Activated CD8-positive, alpha-beta memory T cell treated with anti-CD3 and anti-CD28 coated beads for 48 hours (primary cell): Measurements from ENCODE around the gene MALRD1.

Source experiments
- DNase-seq, 3 experiments: peaks; one replicate each; pipeline ENCODE4 v3.0.0-alpha.2; 2020; ENCODE audit warnings: low read depth in 2 of 3, low spot score in 2 of 3

Gene MALRD1

DNA sequence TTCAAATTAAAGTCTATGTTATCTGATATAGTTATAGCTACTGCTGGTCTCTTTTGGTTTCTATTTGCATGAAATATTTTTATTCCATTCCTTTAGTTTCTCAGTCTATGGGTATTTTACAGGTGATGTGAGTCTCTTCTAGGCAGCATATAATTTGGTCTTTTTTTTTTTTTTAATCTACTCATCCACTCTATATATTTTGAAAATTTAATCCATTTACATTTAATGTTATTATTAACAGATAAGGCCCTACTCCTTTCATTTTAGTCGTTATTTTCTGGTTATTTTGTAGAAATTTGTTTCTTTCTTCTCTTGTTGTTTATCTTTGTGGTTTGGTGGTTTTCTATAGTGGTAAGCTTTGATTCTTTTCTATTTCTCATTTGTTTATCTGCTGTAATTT is 58.8 kb downstream of the MALRD1 start:
- DNase-seq, result no peak

DNA sequence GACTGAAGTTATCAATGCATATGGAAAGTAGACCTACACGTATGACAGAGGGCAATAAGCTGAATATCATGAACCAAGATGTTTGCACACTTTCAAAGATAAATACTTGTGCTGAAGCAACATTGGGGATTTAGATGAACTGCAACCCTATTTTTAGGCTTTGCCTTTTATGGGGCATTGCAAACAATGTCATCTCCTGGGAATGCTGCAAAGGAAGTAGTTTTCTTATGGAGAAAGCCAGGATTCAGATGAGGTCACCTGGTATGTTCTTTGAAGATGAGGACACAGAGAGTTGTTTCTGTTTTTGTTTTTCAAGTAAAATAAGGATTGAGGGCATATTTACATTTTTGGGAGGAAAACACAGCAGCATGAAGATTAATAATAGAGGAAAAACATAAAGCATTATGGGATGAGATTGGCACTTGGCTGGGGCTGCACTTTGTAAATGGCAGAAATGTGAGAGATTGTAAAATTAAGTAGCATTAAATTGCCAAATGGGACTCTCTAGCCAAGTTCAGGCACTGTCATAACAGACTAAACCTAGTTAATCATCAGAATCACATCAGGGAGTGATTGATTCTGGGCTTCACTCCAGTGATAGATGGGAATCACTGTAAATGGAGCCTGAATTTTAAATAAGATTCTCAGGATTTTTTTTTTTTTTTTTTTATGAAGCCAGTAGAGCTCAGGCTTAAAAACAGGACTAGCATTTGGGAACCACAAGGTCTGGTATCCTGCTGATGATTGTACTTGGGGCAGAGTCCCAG is 63.1 kb downstream of the MALRD1 start:
- DNase-seq, result no peak

DNA sequence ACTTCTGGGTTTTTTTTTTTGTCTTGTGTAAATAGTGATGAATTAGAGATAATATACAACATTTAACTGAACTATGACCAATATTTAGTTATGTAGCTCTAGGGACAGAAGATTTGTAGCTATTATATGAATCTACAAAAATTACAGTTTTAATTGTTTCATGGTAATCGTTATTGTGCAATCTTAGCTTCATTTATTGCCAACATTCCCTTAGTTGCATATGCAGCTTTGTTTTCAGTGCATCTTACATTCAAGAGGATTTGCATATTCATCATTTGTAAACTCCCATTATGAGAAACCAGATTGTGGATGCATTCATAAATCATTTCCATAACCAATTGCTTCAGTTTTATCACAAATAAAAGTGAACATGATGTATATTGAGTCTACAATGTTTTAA is 68.8 kb downstream of the MALRD1 start:
- no peak for DNase-seq

DNA sequence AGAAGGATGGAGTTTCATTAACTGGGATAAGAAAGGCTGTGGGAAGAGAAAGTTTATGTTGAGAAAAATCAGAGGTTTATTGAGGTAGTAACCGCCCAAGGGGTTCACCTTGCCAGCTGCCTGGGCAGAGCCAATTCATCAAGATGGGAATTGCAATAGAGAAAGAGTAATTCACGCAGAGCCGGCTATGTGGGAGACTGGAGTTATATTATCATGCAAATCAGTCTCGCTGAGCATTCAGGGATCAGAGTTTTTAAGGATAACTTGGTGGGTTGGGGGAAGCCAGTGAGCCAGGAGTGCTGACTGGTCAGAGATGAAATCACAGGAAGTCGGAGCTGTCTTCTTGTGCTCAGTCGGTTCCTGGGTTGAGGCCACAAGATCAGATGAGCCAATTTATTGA is 70.6 kb downstream of the MALRD1 start:
- DNase-seq, result no peak

DNA sequence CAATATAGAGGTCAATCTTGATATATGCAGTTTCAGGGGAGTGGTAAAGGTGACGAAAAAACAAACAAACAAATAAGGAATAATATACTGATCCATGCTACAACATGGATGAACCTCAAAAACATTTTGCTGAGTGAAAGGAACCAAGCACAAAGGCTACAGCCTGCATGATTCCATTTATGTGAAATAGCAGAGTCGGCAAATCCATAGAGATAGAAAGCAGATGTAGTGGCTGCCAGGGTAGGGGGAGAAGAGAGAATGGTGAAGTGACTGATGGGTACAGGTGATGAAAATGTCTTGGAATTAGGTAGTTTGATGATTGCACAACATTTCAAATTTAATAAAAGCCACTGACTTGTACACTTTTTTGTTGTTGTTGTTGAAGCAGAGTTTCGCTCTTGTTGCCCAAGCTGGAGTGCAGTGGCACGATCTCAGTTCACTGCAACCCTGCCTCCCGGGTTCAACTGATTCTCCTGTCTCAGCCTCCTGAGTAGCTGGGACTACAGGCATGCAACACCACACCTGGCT is 71.8 kb downstream of the MALRD1 start:
- DNase-seq, result no peak

DNA sequence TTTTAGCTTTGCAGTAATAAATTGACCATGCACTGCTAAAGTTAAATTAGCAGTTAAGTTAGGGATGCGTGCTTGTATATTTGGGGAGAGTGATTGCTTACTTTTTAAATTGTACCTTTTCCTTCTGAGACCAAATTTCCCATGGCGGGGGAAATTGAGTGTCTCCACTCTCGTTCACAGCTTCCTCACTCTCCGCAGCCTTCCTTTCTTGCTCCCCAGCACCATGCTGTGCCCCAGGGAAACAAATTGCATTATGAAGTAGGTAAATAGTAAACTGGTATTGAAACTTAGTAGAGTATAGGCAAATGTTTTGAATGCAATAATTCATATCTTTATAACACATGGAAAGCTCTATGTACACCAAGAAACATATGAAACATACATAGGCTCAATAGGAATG is 85.4 kb downstream of the MALRD1 start:
- DNase-seq, result no peak

DNA sequence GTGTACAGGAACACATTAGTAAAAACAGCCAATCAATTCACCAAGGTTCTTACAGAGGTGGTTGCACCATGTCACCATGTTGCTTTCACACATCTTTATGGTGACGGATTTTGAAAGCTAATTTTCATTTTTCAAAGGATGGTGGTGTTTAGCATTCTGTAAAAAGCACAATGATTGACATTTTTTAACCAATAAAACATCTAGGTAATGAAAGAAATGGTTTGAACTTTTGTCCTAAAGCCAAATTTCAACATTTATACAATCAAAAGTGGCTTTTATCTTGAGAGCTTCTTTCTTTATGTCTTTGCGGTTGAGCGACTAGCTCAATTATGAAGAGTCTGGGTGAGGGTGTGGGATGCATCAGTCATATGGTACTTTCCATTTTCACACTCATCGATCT is 94.4 kb downstream of the MALRD1 start:
- no peak for DNase-seq

DNA sequence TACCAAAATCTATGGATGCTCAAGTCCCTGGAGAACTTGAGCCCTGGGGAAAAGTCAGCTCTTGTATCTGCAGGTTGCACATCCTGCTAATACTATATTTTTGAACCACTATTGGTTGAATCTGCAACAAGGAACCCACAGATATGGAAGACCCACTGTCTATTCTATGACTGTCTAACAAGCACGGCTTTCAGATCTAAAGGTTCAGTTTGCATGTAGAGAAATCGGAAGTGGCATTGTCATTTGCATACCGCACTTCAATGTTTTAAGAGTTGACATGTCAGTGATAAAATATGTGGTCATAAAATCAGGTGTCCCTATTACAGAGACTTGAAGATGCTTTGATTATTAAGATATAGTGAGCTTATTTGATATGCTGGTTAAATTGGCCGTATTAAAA is 95.6 kb downstream of the MALRD1 start:
- no peak for DNase-seq

DNA sequence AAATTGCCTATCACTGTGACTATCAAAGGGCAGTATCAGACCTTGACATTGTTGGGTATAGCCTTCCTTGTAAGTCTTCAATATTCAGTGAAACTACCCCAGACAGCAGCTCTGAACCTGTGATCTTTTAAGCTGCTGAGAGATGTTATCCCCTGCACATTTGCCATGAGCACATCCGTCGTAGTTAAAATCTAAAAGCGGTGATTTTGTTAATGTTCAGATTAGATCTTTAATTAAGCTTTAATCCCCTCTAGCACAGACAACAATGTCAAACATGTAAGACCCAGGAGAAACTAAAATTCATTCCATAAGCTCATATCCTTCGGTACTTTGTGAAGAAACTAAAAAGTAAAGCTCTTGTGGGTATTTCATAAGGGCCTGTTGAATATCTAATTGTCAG is 105.8 kb downstream of the MALRD1 start:
- DNase-seq, result no peak

DNA sequence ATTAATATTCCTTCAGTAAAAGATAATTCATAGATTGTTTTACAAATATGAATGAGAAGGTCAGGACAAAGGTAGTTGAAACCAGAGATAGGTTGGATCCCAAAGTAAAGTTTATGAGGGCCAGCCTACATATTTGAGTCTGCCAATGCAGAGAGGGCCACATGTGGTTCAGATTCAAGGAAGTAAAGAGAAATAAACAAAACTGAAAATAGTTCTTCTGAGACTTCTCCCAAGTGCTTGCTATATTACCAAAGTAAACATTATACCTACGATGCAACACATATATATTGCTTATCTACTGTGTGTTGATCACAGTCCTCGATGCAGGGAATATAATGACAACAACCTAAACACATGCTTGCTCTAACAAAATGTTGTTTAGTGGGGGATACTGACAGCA is 109.8 kb downstream of the MALRD1 start:
- DNase-seq, result no peak

DNA sequence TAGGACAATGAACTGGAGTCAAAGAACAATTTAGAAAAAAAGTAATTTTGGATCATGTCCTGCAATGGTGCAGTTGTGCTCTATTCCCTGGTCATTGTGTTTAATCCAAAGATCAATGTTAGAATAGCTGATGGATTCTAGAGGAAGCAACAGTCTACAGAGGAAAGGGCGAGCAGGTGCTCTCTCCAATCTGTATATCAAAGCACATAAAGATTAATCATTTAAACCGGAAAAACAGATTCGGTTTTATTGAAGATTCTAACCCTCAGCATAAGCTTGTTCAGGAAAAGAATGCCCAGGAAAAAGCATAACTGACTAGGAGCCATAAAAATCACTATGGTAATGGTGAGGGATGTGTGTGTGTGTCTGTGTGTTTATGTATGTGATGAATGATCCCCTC is 110.3 kb downstream of the MALRD1 start:
- no peak for DNase-seq

DNA sequence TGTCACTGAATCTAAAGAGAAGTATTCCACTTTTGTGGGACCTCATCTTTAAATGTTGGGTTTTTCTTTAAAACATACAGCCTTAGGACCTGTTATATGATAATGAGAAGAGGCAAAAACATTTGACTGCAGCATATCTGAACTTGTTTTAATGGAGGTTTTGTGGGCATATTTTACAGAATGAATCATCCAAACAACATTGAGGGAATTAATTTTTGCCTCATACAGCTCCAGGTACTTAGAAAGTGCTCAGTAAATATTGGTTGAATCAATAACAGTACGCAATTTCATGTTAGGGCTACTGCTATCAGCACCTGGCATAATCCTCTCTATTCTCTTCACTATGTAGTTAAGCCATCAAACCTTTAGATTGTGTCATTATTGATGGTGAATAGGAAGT is 115.9 kb downstream of the MALRD1 start:
- DNase-seq, result no peak

DNA sequence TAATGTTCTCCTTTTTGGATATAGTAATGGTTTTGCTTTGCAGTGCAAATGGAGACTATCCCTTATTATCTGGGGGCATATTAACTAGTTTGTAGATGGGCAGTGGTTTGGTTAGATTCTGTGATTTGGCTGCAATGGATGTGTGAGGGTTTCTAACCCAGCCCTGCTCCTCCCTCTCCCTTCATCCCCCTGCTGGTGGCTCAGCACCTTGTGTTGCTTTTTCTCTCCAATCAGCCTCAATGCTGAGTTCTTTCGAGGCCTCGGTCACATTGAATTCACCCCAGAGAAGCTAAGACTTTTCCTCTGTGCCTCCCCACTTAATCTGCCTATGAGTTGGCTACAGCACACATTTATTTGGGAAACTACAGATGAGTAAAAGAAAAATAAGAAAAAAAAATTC is 120.0 kb downstream of the MALRD1 start:
- DNase-seq, result no peak

DNA sequence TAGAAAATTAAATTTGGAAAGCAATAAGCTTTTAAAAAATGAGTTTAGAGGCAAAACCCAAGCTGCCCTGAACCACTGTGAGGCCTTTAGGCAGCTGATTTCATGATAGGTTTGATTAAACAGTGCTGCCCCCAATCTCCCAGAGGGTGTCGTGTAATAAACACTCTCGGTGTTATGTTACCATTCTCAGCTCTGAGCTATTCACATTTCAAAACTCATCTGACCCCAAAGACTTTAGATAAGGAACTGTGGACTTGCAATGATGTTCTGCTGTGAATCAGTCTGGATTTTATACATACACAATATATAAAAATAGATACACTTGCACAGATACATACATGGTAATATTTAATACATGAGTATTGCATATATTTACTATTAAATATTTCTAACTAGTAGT is 120.4 kb downstream of the MALRD1 start:
- DNase-seq, result no peak

DNA sequence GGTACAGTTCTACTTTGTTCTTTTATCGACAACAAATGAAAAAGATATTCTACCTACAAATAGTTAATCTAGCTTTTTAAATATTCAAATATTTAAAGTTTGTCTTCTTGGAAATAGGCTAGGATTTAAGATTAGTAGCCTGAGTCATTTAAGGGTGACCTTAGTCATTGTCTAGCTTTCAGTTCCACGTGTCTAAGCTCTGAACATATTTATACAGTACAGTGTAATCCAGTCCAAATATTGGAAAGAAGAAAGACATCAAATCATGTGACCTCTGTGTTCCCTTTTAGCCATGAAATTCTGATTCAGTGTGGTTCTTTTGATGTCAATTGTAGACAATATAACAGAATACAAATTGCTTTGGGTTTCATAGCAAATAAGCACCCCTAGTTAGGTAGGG is 121.1 kb downstream of the MALRD1 start:
- DNase-seq, result no peak

DNA sequence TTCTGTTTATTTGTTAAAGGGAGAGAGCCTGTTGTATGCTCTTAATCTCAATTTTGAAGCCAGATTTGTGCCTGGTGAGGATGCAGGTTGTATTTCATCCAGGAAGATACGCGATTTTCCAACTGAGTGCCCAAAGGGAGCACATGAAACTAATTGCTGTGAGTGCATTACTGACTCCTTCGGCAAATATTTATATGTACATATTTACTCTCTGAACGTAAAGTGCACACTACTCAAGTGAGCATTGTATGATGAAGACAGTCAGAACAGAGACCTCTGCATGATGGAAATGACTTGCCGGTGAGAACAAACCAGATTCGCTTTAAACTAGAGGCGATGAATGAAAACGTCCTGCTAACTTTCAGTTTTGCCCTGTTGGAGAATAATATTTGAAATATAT is 130.1 kb downstream of the MALRD1 start:
- no peak for DNase-seq

DNA sequence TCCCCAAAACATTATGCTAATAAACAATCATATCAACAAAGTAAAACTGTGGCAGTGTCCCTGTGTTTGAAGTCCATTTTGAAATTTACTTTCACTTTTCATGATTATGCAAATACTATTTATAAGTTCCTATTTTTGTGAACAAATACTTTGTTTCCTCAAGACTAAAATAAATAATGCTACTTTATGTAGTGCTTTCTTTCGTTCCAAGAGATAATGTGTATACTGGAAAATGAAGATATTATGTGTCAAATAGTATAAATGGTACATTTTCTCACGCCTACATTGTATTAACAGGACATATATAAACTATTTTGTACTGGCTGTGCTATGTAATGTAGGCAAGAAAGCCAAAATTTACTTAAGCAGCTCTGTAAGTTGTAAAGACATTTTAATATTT is 136.3 kb downstream of the MALRD1 start:
- no peak for DNase-seq

DNA sequence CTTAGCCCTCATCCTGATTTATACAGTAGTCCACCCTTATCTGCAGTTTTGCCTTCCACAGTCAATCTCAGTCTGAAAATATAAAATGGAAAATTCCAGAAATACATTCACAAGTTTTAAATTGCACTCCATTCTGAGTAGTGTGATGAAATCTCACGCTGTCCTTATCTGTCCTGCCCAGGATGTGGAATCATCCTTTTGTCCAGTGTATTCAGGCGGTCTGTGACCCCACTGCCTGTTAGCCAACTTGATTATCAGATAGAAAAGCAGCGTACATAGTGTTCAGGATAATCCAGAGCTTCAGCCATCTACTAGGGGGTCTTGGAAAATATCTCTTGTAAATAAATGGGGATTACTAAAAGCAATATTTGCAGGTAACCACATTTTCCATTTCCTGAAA is 146.3 kb downstream of the MALRD1 start:
- no peak for DNase-seq

DNA sequence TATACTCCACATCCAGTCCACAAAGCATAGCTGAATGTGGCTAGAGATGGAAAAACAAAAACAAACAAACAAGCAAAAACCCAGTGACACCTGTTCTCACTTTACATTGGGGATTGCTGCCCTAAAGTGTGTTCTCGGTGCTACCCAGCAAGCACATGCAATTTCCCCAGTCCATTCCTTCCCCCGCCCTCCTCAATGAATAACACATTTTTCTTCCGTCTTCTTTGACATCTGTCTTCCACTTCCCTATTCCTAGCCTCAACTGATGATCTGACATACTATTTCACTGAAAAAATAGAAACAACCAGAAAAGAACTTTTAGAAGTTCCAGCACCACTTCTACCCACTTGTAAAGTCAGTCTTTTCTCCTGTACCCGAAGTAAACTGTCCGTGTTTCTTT is 147.1 kb downstream of the MALRD1 start:
- DNase-seq, result no peak

DNA sequence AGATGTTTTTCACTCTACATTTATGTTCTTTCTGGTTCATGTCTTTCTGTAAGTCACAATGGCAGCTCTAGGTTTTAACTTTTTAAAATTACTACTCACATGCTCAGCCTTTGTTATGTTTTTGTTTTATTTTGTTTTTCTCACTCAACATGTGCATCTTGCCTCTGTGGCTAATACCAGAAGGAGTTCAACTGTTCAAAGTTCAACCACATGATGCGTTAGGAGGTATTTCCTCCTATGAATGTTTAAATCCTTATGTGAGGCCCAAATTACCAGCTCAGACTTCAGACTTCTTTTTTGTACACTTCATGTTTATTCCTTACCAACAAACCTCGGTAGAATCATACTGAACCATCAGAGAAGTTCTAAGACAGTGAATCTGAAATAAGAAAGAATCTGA is 151.6 kb downstream of the MALRD1 start:
- no peak for DNase-seq

DNA sequence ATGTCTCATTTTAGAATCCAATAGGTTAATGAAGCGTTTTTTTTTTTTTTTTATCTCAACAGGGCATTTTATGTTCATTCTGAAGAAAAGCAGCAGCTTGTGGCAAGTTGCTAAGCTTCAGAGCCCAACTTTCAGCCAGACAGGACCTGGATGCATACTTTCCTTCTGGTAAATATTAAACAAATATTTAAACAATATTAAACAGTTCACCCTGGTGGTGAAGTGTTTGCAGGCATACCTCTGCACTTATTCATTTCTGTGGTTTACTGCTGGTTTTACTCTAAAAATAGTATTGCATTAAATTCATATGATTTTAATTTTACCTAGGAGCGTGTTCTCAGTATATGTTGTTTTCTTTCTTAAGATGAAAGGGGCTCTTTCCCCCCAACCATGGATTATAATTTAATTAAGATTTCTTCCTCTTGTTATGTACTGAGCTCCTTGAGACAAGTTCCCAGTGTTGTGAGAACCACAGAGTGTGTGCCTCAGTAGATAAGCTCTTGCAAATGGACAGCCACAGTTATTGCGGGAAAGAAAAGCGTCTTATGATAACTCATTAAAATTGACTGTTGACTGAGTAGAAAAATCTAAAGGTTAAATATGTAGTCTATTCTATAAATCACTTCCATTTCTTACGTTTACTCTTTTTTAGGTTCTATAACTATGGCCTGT is 155.8 kb downstream of the MALRD1 start:
- no peak for DNase-seq

DNA sequence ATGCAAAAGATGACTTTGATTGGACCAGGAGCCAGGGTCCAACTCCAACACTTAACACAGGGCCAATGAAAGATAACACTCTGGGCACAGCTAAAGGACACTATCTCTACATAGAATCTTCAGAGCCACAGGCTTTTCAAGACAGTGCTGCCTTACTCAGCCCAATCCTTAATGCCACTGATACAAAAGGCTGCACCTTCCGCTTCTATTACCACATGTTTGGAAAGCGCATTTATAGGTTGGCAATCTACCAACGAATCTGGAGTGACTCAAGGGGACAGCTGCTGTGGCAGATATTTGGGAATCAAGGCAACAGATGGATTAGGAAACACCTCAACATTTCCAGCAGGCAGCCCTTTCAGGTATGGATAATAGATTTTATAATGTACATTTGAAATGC is 160.7 kb downstream of the MALRD1 start:
- DNase-seq, result no peak

DNA sequence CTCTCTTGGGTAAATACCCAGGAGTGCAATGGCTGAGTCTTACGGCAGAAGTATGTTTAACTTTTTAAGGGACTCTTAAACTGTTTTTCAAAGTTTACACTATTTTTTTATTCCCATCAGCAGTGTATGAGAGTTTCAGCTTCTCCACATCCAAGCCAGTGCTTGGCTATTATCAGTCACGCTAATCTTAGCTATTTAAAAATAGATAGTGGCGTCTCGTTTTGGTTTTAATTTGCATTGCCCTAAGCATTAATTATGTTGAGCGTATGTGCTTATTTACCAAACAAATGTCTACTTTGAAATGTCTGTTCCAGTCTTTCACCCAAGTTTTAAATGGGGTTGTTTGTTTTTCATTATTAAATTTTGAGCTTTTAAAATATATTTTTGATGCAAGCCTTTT is 164.0 kb downstream of the MALRD1 start:
- DNase-seq, result no peak
